ENCODE measurements around the gene AXIN1.

AXIN1 gene

GRCh38 chr16:297832-298231 is 54.7 kb downstream of the AXIN1 start:
- no peak for DNase-seq (ENCODE audit: low spot score)

GRCh38 chr16:296806-297510 is 55.6 kb downstream of the AXIN1 start:
- no peak for DNase-seq (ENCODE audit: low spot score)

GRCh38 chr16:296276-296675 is 56.2 kb downstream of the AXIN1 start:
- no peak for DNase-seq (ENCODE audit: low spot score)

GRCh38 chr16:293043-293775 is 59.3 kb downstream of the AXIN1 start:
- no peak for DNase-seq (ENCODE audit: low spot score)

- no peak for DNase-seq (ENCODE audit: low spot score)
These were observed 61.0 kb downstream of the AXIN1 start for GRCh38 chr16:291539-291938.

GRCh38 chr16:290681-291405 is 61.7 kb downstream of the AXIN1 start:
- DNase-seq (ENCODE audit: low spot score) = no peak

GRCh38 chr16:290015-290680 is 62.4 kb downstream of the AXIN1 start:
- no peak for DNase-seq (ENCODE audit: low spot score)

- DNase-seq (ENCODE audit: low spot score) = no peak
These were observed 63.0 kb downstream of the AXIN1 start for GRCh38 chr16:289395-289997.

- DNase-seq (ENCODE audit: low spot score) = no peak
These were observed 64.3 kb downstream of the AXIN1 start for GRCh38 chr16:287981-288920.

GRCh38 chr16:287298-287811 is 65.2 kb downstream of the AXIN1 start:
- no peak for DNase-seq (ENCODE audit: low spot score)

GRCh38 chr16:286491-287297 is 65.8 kb downstream of the AXIN1 start:
- no peak for DNase-seq (ENCODE audit: low spot score)

- DNase-seq (ENCODE audit: low spot score) = no peak
These were observed 67.1 kb downstream of the AXIN1 start for GRCh38 chr16:285146-286055.

- DNase-seq (ENCODE audit: low spot score) = no peak
These were observed 68.1 kb downstream of the AXIN1 start for GRCh38 chr16:284204-285120.

- no peak for DNase-seq (ENCODE audit: low spot score)
These were observed 69.3 kb downstream of the AXIN1 start, which contains the start of gene PDIA2 for GRCh38 chr16:283033-283805. Gene PDIA2 (plus strand): TSS chr16:283164. CDS start chr16:283170, 6 bp downstream.

- no peak for DNase-seq (ENCODE audit: low spot score)
These were observed 70.0 kb downstream of the AXIN1 start for GRCh38 chr16:282491-282890.

- DNase-seq (ENCODE audit: low spot score) = no peak
These were observed 70.8 kb downstream of the AXIN1 start for GRCh38 chr16:281660-282255.
